Activated CD4-positive, alpha-beta T cell treated with anti-CD3 and anti-CD28 coated beads for 36 hours (primary cell): ENCODE data around the gene MOBP. TPM values are rescaled to one million over a fixed set of nuclear protein-coding genes. Genes with fewer than 3 reads are reported as not detected.
"Not testable (repeated sequence)": the region's sequence is repeated elsewhere in the genome, so short reads cannot be mapped to it uniquely, and the experiment has no call there.

Experiments
- ATAC-seq: fragments of 200-7000 bp; cut with Tn5 transposase; one replicate; pipeline ENCODE4 v1.10.0; 2021; ENCODE audit warnings: mild to moderate bottlenecking, moderate library complexity
- CTCF ChIA-PET: fragments of 350-600 bp; sonication (Branson Sonifier 250); formaldehyde crosslinking; loops from one replicate; lab custom pipeline; 2021; ENCODE audit warnings: antibody characterized with exemption; lab: Charles Lee
- POLR2A ChIA-PET: fragments of 350-600 bp; sonication (Branson Sonifier 250); formaldehyde crosslinking; loops from one replicate; lab custom pipeline; 2021; ENCODE audit warnings: antibody characterized with exemption, inconsistent platforms; lab: Charles Lee
- DNase-seq: peaks from one replicate; pipeline ENCODE4 v3.0.0-alpha.2; 2020
- H3K27ac Mint-ChIP-seq: one replicate; pipeline ENCODE4 v1.8.0; 2021; ENCODE audit warnings: mixed read lengths
- H3K27me3 Mint-ChIP-seq: one replicate; pipeline ENCODE4 v1.8.0; 2021; ENCODE audit warnings: mixed read lengths
- H3K36me3 Mint-ChIP-seq: one replicate; pipeline ENCODE4 v1.8.0; 2021; ENCODE audit warnings: low read depth, mixed read lengths
- H3K4me1 Mint-ChIP-seq: one replicate; pipeline ENCODE4 v1.8.0; 2021; ENCODE audit warnings: mixed read lengths
- H3K4me3 Mint-ChIP-seq: one replicate; pipeline ENCODE4 v1.8.0; 2021; ENCODE audit warnings: mild to moderate bottlenecking, moderate library complexity, mixed read lengths
- H3K9me3 Mint-ChIP-seq: one replicate; pipeline ENCODE4 v1.8.0; 2021; ENCODE audit warnings: low read depth, mixed read lengths
- intact Hi-C, 2 experiments: fragments of 100-400 bp; cut with DNase I in 1 of 2; cut with micrococcal nuclease in 1 of 2; formaldehyde crosslinking; loops; one replicate each; pipeline versions ENCODE4 v1.14.2 to v1.15.1; 2022 to 2024; cut with DNase I, micrococcal nuclease
- total RNA-seq, 2 experiments: library from RNA; stranded (reverse); gene quantifications; one replicate each; pipeline ENCODE4 v1.2.3, GENCODE V29; 2021

The MOBP gene
- total RNA-seq, 2 experiments from 2014 or later = not detected

GRCh38 chr3:39453134-39453533 is 14.3 kb upstream of the MOBP start:
- H3K9me3 Mint-ChIP-seq = no peaks in the 10 kb centered on the region
- H3K4me3 Mint-ChIP-seq = no peak overlapping the region
- DNase-seq = no peak
- no peaks in the 10 kb centered on the region for H3K36me3 Mint-ChIP-seq
- H3K4me1 Mint-ChIP-seq = no peaks in the 10 kb centered on the region
- H3K27me3 Mint-ChIP-seq = peaks cover 17% of the 10 kb centered on the region
- no peak overlapping the region for H3K27ac Mint-ChIP-seq
- intact Hi-C loops = no loop called here
- ATAC-seq = no peak
- ChIA-PET CTCF (interaction anchor here (0.6 to 1.3 kb wide), 2 partner anchors 48 to 95 kb away, joined by 3 to 7 read pairs; no protein-coding TSS in a partner anchor), POLR2A (no interaction called here)

- DNase-seq, POLR2A ChIA-PET, H3K4me3 Mint-ChIP-seq, ATAC-seq, H3K9me3 Mint-ChIP-seq, H3K4me1 Mint-ChIP-seq, H3K27ac Mint-ChIP-seq, intact Hi-C loops, H3K36me3 Mint-ChIP-seq: not testable (repeated sequence)
- peaks cover 17% of the 10 kb centered on the region for H3K27me3 Mint-ChIP-seq
- CTCF ChIA-PET = interaction anchor here (1.0 kb wide), 1 partner anchor 46 kb away, joined by 3 read pairs; no protein-coding TSS in a partner anchor
Observed at GRCh38 chr3:39453872-39454271, 13.6 kb upstream of the MOBP start.

GRCh38 chr3:39454591-39455217 is 12.8 kb upstream of the MOBP start:
- intact Hi-C loops = no loop called here
- no peak overlapping the region for H3K27ac Mint-ChIP-seq
- H3K4me1 Mint-ChIP-seq = no peaks in the 10 kb centered on the region
- CTCF ChIA-PET = interaction anchor here (0.6 to 1.0 kb wide), 3 partner anchors 8 to 1158 kb away, joined by 3 read pairs; no protein-coding TSS in a partner anchor
- H3K4me3 Mint-ChIP-seq = no peak overlapping the region
- peaks cover 17% of the 10 kb centered on the region for H3K27me3 Mint-ChIP-seq
- no peaks in the 10 kb centered on the region for H3K9me3 Mint-ChIP-seq
- POLR2A ChIA-PET = no interaction called here
- no peaks in the 10 kb centered on the region for H3K36me3 Mint-ChIP-seq
- ATAC-seq (no peak), DNase-seq (no peak)

GRCh38 chr3:39456159-39456558 is 11.3 kb upstream of the MOBP start:
- no peak overlapping the region for H3K4me3 Mint-ChIP-seq
- H3K27me3 Mint-ChIP-seq = peaks cover 22% of the 10 kb centered on the region
- DNase-seq (no peak), ATAC-seq (no peak)
- H3K27ac Mint-ChIP-seq = no peak overlapping the region
- POLR2A ChIA-PET = no interaction called here
- H3K9me3 Mint-ChIP-seq = no peaks in the 10 kb centered on the region
- H3K4me1 Mint-ChIP-seq = no peaks in the 10 kb centered on the region
- H3K36me3 Mint-ChIP-seq = no peaks in the 10 kb centered on the region
- intact Hi-C loops = no loop called here
- CTCF ChIA-PET = no interaction called here

- POLR2A ChIA-PET = no interaction called here
- no peaks in the 10 kb centered on the region for H3K4me1 Mint-ChIP-seq
- H3K36me3 Mint-ChIP-seq = no peaks in the 10 kb centered on the region
- H3K9me3 Mint-ChIP-seq = no peaks in the 10 kb centered on the region
- intact Hi-C loops = no loop called here
- no peak overlapping the region for H3K4me3 Mint-ChIP-seq
- no peak for ATAC-seq
- H3K27ac Mint-ChIP-seq = no peak overlapping the region
- CTCF ChIA-PET = no interaction called here
- DNase-seq = no peak
- peaks cover 20% of the 10 kb centered on the region for H3K27me3 Mint-ChIP-seq
Observed at GRCh38 chr3:39457361-39457760, 10.1 kb upstream of the MOBP start.

GRCh38 chr3:39458579-39458978 is 8.9 kb upstream of the MOBP start:
- ATAC-seq, H3K4me3 Mint-ChIP-seq, DNase-seq, H3K36me3 Mint-ChIP-seq, H3K9me3 Mint-ChIP-seq, POLR2A ChIA-PET, intact Hi-C loops, H3K27ac Mint-ChIP-seq, H3K4me1 Mint-ChIP-seq: not testable (repeated sequence)
- CTCF ChIA-PET = interaction anchor here (0.7 to 1.2 kb wide), 2 partner anchors 70 to 170 kb away, joined by 3 read pairs; no protein-coding TSS in a partner anchor
- peaks cover 20% of the 10 kb centered on the region for H3K27me3 Mint-ChIP-seq

GRCh38 chr3:39460677-39461076 is 6.8 kb upstream of the MOBP start:
- Mint-ChIP-seq H3K4me3 (no peak overlapping the region), H3K9me3 (no peaks in the 10 kb centered on the region), H3K27ac (no peak overlapping the region), H3K27me3 (peaks cover 15% of the 10 kb centered on the region), H3K36me3 (no peaks in the 10 kb centered on the region), H3K4me1 (no peaks in the 10 kb centered on the region)
- POLR2A ChIA-PET = no interaction called here
- ATAC-seq = no peak
- CTCF ChIA-PET = interaction anchor here (0.7 to 1.3 kb wide), 2 partner anchors 13 to 39 kb away, joined by 3 to 7 read pairs; no protein-coding TSS in a partner anchor
- intact Hi-C loops = no loop called here
- DNase-seq = no peak

GRCh38 chr3:39463269-39463668 is 4.2 kb upstream of the MOBP start:
- DNase-seq (no peak), ATAC-seq (no peak)
- no peaks in the 10 kb centered on the region for H3K9me3 Mint-ChIP-seq
- intact Hi-C loops = no loop called here
- ChIA-PET CTCF (no interaction called here), POLR2A (no interaction called here)
- H3K27me3 Mint-ChIP-seq = peaks cover 17% of the 10 kb centered on the region
- H3K4me1 Mint-ChIP-seq = no peaks in the 10 kb centered on the region
- no peak overlapping the region for H3K4me3 Mint-ChIP-seq
- H3K27ac Mint-ChIP-seq = no peak overlapping the region
- no peaks in the 10 kb centered on the region for H3K36me3 Mint-ChIP-seq

GRCh38 chr3:39466988-39467387 is 492 bp upstream of the MOBP start:
- no peak overlapping the region for H3K27ac Mint-ChIP-seq
- ChIA-PET POLR2A (no interaction called here), CTCF (no interaction called here)
- H3K4me3 Mint-ChIP-seq = no peak overlapping the region
- no peak for ATAC-seq
- H3K4me1 Mint-ChIP-seq = no peaks in the 10 kb centered on the region
- peaks cover 22% of the 10 kb centered on the region for H3K27me3 Mint-ChIP-seq
- no peaks in the 10 kb centered on the region for H3K36me3 Mint-ChIP-seq
- H3K9me3 Mint-ChIP-seq = no peaks in the 10 kb centered on the region
- intact Hi-C loops = no loop called here
- no peak for DNase-seq

- no peaks in the 10 kb centered on the region for H3K9me3 Mint-ChIP-seq
- CTCF ChIA-PET = interaction anchor here (0.6 kb wide), 1 partner anchor 36 kb away, joined by 4 read pairs; no protein-coding TSS in a partner anchor
- POLR2A ChIA-PET = no interaction called here
Observed at GRCh38 chr3:39468108-39468436, 592 bp downstream of the MOBP start.

GRCh38 chr3:39469258-39469657 is 1.8 kb downstream of the MOBP start:
- no peaks in the 10 kb centered on the region for H3K36me3 Mint-ChIP-seq
- no peaks in the 10 kb centered on the region for H3K9me3 Mint-ChIP-seq
- peaks cover 22% of the 10 kb centered on the region for H3K27me3 Mint-ChIP-seq
- ATAC-seq (no peak), DNase-seq (no peak)
- intact Hi-C loops = no loop called here
- no peak overlapping the region for H3K4me3 Mint-ChIP-seq
- ChIA-PET CTCF (interaction anchor here (1.9 kb wide), 1 partner anchor 23 kb away, joined by 8 read pairs; no protein-coding TSS in a partner anchor), POLR2A (no interaction called here)
- no peak overlapping the region for H3K27ac Mint-ChIP-seq
- H3K4me1 Mint-ChIP-seq = no peaks in the 10 kb centered on the region

More at GRCh38 chr3:39468108-39468436, 592 bp downstream of the MOBP start:
- Mint-ChIP-seq H3K36me3 (no peaks in the 10 kb centered on the region), H3K4me3 (no peak overlapping the region), H3K27me3 (peaks cover 20% of the 10 kb centered on the region), H3K4me1 (no peaks in the 10 kb centered on the region), H3K27ac (no peak overlapping the region)
- intact Hi-C loops = no loop called here
- no peak for ATAC-seq
- DNase-seq = no peak

GRCh38 chr3:39469945-39470344 is 2.5 kb downstream of the MOBP start:
- CTCF ChIA-PET = interaction anchor here (1.9 kb wide), 1 partner anchor 23 kb away, joined by 8 read pairs; no protein-coding TSS in a partner anchor
- DNase-seq (no peak), ATAC-seq (no peak)
- intact Hi-C loops = no loop called here
- Mint-ChIP-seq H3K36me3 (no peaks in the 10 kb centered on the region), H3K27me3 (peaks cover 22% of the 10 kb centered on the region), H3K27ac (no peak overlapping the region), H3K4me3 (no peak overlapping the region), H3K4me1 (no peaks in the 10 kb centered on the region), H3K9me3 (no peaks in the 10 kb centered on the region)
- POLR2A ChIA-PET = no interaction called here
